22Rv1 (cell line): ENCODE measurements around the gene ZBTB20.

ENCODE experiments used
- H3K27ac ChIP-seq: fragments of 450-650 bp; 2 replicates; pipeline ENCODE4 v1.5.1; 2017
- CTCF ChIP-seq: fragments of 450-650 bp; IDR thresholded peaks from 2 replicates; pipeline ENCODE4 v1.5.1; 2017; ENCODE audit warnings: mild to moderate bottlenecking
- ZFX ChIP-seq: fragments of 450-650 bp; IDR thresholded peaks from 2 replicates; pipeline ENCODE4 v1.6.1; 2017; ENCODE audit warnings: antibody characterized with exemption, borderline replicate concordance

ZBTB20 gene

DNA sequence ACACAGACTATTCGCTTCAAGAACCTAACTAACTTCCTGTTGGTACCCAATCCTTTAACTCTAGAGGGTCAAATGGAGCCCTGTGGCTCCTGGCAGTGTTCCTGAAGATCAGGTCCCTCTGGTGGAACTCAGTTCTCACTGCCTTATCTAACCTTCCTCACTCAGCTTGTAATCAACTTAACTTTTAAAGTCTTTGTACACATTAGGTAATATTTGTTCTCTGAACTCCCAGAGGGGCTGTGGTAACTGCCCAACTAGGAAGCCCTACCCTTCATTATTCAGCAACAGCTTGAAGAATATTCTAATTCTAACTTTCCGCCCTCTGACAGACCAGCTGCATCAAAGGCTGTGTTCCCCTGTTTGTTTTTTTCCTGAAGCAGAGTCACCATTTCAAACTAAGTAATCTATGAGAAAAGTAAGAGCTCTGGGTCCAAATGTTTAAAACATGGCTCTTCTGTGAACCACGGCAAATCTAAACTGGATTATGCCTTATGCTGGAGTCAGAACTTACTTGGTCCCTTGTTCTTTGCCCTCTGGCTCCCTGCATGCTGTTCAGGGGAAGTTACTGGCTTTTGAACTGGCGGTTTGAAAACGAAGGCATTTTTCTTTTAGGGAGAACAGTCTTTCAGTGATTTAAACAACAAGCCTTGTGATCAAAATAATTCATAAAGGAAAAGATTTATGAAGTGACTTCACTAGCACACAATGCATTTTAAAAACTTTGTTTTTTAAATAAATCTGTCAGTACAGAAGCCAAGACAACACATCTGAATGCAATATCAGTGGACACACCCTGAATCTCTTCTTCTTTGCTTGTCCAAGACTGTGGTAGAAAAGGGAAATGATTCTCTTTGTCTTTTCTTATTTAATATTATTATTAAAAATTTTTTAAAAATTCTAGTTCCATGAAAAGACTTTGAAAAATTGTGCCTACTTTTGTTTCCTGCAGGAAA lies 487.7 kb downstream of the ZBTB20 start:
- no peak overlapping the region for H3K27ac ChIP-seq
- TF ChIP-seq ZFX (no peak), CTCF (no peak)

DNA sequence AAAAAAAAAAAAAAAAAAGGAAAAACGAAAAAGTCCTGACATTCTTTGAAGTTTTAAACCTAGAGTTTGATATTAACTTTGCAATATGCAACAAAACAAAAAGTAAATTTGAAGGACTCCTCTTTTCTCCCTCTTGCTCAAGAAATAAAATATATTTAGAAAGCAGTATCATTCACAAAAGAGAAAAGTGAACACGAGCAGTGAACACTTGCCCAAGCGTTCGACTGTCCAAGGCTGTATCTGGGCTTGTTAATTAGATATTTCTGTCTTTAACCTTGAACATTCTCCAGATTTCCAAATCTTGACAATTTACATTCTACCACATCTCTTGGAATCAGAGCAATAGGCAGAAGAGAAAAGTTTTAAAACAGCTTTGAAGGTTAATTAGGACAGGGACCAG lies 495.5 kb downstream of the ZBTB20 start:
- TF ChIP-seq ZFX (no peak), CTCF (no peak)
- H3K27ac ChIP-seq, result no peak overlapping the region

GRCh38 chr3:114650808-114651207 lies 496.3 kb downstream of the ZBTB20 start:
- no peak for TF ChIP-seq ZFX
- no peak for TF ChIP-seq CTCF
- H3K27ac ChIP-seq, result no peak overlapping the region

DNA sequence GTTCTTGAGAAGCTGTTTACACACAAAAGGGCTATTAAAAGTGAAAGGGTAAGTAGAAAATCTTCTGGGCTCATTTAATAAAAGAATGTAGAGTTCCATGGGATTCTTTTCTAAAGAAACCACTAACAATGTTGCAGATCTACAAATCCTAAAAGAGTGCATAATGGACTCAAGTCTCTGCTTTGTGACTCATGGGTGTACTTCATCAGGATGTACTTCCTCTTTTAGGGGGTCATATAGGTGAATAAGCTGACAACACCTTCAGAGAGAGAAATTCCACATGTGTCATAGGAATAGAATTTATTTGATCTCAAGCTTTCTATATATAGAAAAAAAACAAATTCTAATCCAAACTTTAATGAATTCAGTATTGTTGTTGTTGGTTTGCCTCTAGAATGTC lies 497.8 kb downstream of the ZBTB20 start:
- TF ChIP-seq ZFX (no peak), CTCF (no peak)
- no peak overlapping the region for H3K27ac ChIP-seq

DNA sequence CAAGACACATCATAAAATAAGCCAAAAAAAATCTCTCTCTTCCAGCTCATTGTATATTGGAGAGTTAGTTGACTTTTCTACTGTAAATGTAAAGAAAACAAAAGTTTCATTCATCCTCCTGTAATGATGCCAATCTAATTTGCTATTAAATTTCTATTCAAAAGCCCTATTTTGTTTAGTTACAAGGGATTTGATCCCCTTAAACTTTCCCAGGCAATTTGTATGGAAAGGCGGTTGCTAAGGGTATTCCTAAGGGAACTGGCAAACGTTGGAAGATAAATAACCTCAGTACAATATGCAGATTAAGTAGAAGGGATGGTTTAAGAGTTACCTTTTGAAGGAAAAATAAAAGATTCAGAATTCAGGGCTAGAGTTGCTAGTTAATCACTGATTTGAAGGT lies 500.6 kb downstream of the ZBTB20 start:
- no peak overlapping the region for H3K27ac ChIP-seq

DNA sequence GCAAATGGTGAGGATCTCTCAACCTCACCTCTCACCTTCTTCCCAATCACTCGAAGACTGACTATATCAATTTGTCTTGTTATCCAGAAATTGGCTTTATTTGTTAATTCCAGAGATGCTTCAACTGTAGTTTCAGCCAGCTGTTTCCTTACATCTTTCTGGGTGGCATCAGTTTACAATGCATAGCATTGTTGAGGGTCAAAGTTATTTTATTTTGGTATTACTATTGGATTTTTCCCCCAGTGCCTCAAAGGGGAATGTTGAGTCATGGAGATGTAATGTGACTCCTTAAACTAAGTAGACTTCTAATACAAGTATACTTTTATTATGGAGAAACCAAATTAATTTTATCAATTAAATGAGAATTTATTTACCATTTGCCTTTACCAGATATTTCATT lies 501.7 kb downstream of the ZBTB20 start:
- H3K27ac ChIP-seq, result no peak overlapping the region
- TF ChIP-seq CTCF (no peak), ZFX (no peak)

More for the DNA sequence above, 500.6 kb downstream of the ZBTB20 start:
- TF ChIP-seq ZFX, result no peak

DNA sequence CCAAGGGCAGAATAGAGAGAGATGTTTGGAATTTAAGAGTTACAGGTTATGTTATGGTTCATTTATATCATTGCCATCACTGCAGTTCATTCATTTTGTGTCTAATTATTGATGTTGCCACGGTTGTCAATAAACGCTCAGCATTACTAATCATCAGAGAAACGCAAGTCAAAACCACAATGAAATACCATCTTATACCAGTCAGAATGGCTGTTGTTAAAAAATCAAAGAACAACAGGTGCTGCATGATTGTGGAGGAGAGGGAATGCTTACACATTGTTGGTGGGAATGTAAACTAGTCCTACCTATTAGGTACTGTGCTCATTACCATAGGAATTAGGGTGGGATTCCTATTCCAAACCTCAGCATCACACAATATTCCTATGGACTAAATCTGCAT lies 502.7 kb downstream of the ZBTB20 start:
- TF ChIP-seq CTCF, result no peak
- no peak for TF ChIP-seq ZFX
- no peak overlapping the region for H3K27ac ChIP-seq
